Measurements from ENCODE around the gene CDHR5. TPM values are rescaled to one million over a fixed set of nuclear protein-coding genes. Genes with fewer than 3 reads are reported as not detected.

The CDHR5 gene
- polyA plus RNA-seq, 1 donor (not counting 4 experiments of a cell fraction or from before 2014, with no cell fraction given), result not detected

GRCh38 chr11:643366-643765, 18.6 kb upstream of the CDHR5 start:
- Histone ChIP-seq H3K9me1 (ENCODE audit: control insufficient read depth, extremely low read depth, insufficient read depth, low read length) (no peaks in the 10 kb centered on the region), H2AFZ (ENCODE audit: control insufficient read depth, low read length) (no peak overlapping the region), H3K27ac (ENCODE audit: control insufficient read depth, insufficient read depth, low read length) (no peak overlapping the region), H3K4me2 (ENCODE audit: control insufficient read depth, extremely low read depth, insufficient read depth, low read depth, low read length) (no peak overlapping the region), H3K9me3 (ENCODE audit: control insufficient read depth, low read depth, low read length) (no peaks in the 10 kb centered on the region), H3K36me3 (ENCODE audit: control insufficient read depth in 2 of 2, extremely low read depth in 1 of 2, insufficient read depth in 2 of 2, low read length in 2 of 2) (peaks cover 0 to 6% of the 10 kb centered on the region in 2 experiments), H3K9ac (ENCODE audit: control insufficient read depth, extremely low read depth, insufficient read depth, low read length) (no peak overlapping the region), H3K4me1 (ENCODE audit: control insufficient read depth, extremely low read depth, insufficient read depth, low read length) (peaks cover 2% of the 10 kb centered on the region), H4K20me1 (ENCODE audit: control insufficient read depth, extremely low read depth, insufficient read depth, low read length) (no peaks in the 10 kb centered on the region), H3K79me2 (ENCODE audit: control insufficient read depth, insufficient read depth, low read length) (no peaks in the 10 kb centered on the region), H3K27me3 (ENCODE audit: control insufficient read depth, extremely low read depth, insufficient read depth, low read length) (peaks cover 10% of the 10 kb centered on the region), H3K4me3 (ENCODE audit: control insufficient read depth in 2 of 3, extremely low read depth in 1 of 3, insufficient read depth in 2 of 3, low read depth in 1 of 3, low read length in 3 of 3) (no peak overlapping the region)
- TF ChIP-seq CTCF (optimal IDR thresholded peaks at IDR 0.05 in 1 of 3, IDR thresholded peaks at IDR 0.05 in 1 of 3, conservative IDR thresholded peaks at IDR 0.05 in 1 of 3; ENCODE audit: extremely low read depth in 1 of 3, insufficient read depth in 2 of 3, low read length in 3 of 3) (no peak), EZH2 (IDR thresholded peaks at IDR 0.05; ENCODE audit: low read length) (no peak)
- no peak for FAIRE-seq
- dilution Hi-C loops (cut with MboI; ENCODE audit: extremely low pct_ligation_motif_present, low sequenced_read_pairs), result no loop called here
- DNase-seq (ENCODE audit: low read depth, low spot score), result no peak

GRCh38 chr11:641806-642370, 17.1 kb upstream of the CDHR5 start:
- H3K4me2 ChIP-seq (ENCODE audit: control insufficient read depth, extremely low read depth, insufficient read depth, low read depth, low read length), result no peak overlapping the region
- no peak overlapping the region for H3K27ac ChIP-seq (ENCODE audit: control insufficient read depth, insufficient read depth, low read length)
- no peak for FAIRE-seq
- TF ChIP-seq CTCF (optimal IDR thresholded peaks at IDR 0.05 in 1 of 3, IDR thresholded peaks at IDR 0.05 in 1 of 3, conservative IDR thresholded peaks at IDR 0.05 in 1 of 3; ENCODE audit: extremely low read depth in 1 of 3, insufficient read depth in 2 of 3, low read length in 3 of 3) (no peak), EZH2 (IDR thresholded peaks at IDR 0.05; ENCODE audit: low read length) (no peak)
- no peak overlapping the region for H3K4me3 ChIP-seq (ENCODE audit: control insufficient read depth in 2 of 3, extremely low read depth in 1 of 3, insufficient read depth in 2 of 3, low read depth in 1 of 3, low read length in 3 of 3)
- H3K79me2 ChIP-seq (ENCODE audit: control insufficient read depth, insufficient read depth, low read length), result no peaks in the 10 kb centered on the region
- no peak overlapping the region for H2AFZ ChIP-seq (ENCODE audit: control insufficient read depth, low read length)
- dilution Hi-C loops (cut with MboI; ENCODE audit: extremely low pct_ligation_motif_present, low sequenced_read_pairs), result no loop called here
- peaks cover 0 to 5% of the 10 kb centered on the region in 2 experiments for H3K36me3 ChIP-seq (ENCODE audit: control insufficient read depth in 2 of 2, extremely low read depth in 1 of 2, insufficient read depth in 2 of 2, low read length in 2 of 2)
- no peak overlapping the region for H3K9ac ChIP-seq (ENCODE audit: control insufficient read depth, extremely low read depth, insufficient read depth, low read length)
- peaks cover 22% of the 10 kb centered on the region for H3K27me3 ChIP-seq (ENCODE audit: control insufficient read depth, extremely low read depth, insufficient read depth, low read length)
- peaks cover 2% of the 10 kb centered on the region for H3K4me1 ChIP-seq (ENCODE audit: control insufficient read depth, extremely low read depth, insufficient read depth, low read length)
- no peaks in the 10 kb centered on the region for H3K9me3 ChIP-seq (ENCODE audit: control insufficient read depth, low read depth, low read length)
- no peak for DNase-seq (ENCODE audit: low read depth, low spot score)
- no peaks in the 10 kb centered on the region for H3K9me1 ChIP-seq (ENCODE audit: control insufficient read depth, extremely low read depth, insufficient read depth, low read length)
- no peaks in the 10 kb centered on the region for H4K20me1 ChIP-seq (ENCODE audit: control insufficient read depth, extremely low read depth, insufficient read depth, low read length)

Data from keratinocyte (primary cell).